Activated effector memory CD4-positive, alpha-beta T cell treated with Interleukin-2 at 50 U/mL for 16 hours (primary cell): ENCODE measurements around the gene MEGF6.

ENCODE experiments used
- DNase-seq: peaks from one replicate; pipeline ENCODE4 v3.0.0-alpha.2; 2020

The MEGF6 gene

DNA sequence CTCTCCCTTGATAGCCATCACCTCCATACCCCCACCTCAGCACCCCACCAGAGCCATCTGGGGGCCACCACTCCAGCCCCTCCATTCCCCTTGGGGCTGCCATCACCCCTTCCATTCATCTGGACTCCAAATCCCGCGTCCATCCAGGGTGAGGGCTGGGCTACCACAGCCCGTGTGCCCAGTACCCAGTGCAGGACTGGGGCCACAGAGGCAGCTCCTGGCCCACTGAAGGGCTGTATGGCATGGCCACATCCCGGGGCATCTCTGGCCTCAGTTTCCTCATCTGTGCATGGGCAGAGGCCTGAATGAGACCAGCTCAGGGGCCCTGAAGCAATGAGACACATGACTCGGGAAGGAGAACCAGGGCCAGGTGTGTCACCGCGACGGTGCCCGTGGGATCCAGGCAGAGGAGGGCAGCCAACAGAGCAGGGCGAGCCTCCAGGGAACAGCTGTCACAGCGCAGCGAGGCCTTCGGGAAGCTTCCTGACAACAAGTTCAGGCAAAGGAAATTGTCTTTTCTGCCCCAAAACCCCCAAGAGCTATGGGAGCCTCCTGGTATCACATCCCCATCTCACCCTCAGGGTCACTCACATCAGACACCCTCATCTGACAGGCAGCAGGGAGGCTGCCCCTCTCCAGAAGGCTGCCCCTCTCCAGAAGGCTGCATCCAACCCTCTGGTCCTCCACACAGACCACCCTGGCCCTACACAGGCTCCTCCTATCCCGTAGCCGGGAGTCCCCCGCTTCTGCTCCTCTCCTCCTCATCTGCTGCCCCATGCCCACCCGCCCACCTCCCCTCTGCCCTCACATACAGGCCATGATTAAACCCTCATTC lies 76.3 kb downstream of the MEGF6 start:
- DNase-seq: no peak

DNA sequence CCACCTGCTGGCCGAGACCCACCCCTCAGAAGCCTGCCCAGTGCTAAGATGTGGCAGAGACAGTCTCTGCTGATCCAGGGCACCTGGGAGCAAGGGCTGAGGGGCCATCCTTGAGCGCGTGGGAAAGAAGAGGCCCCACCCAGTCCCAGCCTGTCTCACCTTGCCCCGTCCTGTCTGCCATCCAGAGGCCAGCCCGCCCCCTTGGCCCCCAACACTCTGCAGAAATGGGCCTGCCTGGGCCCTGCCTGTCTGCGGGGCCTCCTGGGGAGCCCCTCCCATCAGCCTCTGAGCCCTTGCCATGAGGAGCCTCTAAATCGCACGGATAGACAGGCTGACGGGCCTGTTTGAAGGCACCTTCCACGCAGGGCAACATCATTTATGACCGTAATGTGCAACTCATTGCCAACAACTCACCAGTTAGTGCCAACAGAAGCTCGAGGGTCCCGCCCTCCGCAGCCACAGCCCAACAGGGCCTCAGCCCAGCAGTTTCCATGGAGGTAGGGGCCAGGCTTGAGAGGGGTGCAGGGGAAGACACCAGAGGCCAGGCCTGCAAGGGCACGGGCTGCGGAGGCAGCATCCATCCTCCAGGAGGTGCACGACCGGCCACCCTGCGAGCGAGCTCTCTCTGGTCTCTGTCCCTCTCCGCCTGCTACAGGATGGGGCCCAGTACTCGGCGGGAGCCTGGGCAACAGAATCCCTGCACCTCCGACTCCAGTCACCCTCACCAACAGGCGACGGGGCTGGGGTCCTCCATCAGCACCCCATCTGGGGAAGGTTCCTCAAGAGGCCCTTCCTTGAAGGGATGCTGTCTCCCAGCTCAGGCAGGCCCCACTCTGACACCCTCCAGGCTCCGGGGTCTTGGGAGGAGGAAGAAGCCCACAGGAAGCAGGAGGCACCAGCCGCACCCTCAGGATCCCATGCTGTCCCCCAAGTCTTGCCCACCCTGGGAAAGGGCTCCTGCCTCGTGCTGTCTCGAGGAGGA lies 78.0 kb downstream of the MEGF6 start:
- DNase-seq: no peak

DNA sequence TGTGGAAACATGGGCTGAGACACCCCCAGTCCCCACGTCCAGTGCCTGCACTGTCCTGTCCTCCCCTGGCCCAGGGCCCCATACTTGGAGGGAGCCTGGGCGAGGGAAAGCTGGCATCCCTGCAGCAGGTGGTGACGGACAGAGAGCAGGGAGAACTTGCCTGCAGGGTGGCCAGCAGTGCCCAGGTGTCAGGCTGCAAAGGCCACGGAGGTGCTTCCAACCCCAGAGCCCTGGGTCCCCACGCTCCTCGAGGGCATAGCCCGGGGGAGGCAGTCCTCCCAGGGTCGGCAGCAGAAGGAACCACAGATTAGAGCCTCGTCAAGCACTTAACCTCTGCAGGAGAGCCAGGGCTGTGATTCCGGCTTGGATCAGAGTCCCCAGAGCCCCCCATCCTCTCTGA lies 79.4 kb downstream of the MEGF6 start:
- DNase-seq: no peak

DNA sequence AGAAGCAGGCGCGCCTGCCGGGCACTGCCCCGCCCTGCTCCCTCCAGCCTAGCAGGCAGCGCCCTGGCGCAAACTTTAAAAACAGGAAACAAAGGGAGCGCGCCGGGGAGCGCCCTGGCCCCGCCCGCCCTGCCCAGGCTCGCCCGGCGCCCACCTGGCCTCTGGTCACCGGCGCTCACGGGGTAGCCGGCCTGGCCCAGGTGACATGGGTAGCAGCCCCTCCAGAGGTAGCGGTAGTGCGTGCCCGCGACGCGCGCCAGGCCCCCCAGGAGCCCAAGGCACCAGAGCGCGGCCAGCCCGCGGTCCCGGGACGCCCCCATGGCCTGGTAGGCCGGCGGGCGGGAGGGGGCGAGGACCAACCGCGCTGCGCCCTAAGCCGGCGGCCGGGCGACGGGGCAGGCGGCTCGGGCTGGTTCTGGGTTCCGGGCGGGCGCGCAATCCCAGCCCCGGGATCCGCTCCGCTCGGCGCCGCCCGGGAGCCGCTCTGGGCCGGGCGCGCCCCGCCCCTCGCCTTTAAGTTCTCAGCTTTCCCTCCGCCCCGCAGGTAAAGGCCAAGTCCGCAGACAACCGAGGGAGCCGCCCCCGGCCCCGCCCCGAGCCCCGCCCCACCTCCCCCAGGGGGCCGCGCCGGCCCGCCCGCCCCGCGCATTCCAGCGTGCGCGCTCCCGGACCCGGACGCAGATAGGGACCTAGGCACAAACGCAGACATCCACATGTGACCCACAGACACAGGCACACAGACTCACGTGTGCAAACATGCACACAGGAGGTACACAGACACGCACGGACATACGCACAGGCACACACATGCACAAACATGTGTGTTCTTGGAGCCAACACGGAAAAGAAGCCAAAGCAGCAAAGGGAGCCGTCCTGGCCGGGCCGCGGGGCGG lies 80.1 kb downstream of the MEGF6 start:
- DNase-seq: peak; percentile 87

DNA sequence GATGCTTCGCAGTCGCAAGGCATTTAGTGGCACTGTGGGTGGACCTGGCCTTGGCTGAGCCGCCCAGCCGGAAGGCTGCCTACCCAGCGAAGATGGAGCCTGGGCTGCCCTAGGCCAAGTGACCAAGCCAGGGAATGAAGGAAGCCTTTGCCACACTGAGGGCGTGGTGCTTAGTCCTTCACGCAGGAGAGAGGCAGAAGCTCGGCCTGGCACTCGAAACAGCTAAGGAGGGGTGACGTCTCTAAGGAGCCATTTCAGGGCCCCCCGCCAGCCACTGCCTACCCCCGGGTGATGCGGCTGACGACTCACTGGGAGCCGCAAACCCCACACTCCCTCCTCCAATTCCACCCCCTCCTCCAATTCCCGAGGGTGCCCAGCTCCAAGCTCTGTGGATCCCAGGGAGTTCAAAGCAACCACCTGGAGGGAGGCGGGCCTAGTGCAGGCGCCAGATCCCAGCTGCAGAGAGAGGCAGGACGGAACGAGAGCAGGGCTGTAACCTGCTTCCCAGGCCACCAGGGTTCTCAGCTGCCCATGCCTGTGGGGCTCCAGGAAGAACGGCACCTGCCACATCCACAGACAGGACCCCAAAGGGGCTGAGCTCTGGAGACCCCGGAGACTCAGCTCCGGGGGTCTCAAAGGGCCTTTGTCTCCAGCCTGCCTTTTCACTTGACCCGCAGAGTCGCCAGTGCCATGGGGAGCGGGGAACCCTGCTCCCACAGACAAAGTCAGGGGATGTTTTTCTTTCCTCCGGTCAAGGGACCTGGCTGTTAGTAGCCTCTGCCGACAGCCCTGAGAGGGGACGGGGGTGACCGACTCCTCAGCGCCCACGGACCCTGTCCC lies 81.0 kb downstream of the MEGF6 start:
- DNase-seq: peak; percentile 7

DNA sequence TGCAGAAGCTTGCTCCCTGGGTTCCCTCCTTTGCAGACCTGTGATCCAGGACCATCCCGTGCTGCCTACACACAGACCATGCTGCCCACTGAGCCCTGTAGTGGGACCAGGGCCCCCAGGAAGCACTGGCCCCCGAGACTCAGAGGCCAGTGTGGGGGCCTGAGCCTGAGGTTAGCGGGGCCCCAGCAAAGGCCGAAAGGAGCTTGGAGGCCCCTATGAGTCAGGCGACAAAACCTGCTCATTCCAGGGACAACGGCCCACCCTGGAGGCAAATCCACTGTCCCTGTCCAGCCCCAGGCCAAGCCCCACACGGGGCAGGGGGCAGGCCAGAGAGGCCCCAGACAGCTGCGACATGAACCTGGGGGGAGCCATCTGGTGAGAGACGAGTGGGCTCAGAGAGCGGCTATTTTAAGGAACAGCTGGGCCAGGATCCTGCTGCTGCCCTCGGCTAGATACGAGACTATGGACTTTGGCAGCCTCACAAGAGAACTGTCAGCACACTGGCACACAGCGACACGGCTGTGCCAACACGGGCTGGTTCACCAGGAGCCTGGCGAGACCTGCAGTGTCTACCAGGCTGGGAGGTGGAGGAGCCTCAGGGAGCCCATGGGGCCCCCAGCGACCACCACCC lies 82.1 kb downstream of the MEGF6 start:
- DNase-seq: no peak

GRCh38 chr1:3527774-3528173 lies 83.5 kb downstream of the MEGF6 start:
- no peak for DNase-seq

DNA sequence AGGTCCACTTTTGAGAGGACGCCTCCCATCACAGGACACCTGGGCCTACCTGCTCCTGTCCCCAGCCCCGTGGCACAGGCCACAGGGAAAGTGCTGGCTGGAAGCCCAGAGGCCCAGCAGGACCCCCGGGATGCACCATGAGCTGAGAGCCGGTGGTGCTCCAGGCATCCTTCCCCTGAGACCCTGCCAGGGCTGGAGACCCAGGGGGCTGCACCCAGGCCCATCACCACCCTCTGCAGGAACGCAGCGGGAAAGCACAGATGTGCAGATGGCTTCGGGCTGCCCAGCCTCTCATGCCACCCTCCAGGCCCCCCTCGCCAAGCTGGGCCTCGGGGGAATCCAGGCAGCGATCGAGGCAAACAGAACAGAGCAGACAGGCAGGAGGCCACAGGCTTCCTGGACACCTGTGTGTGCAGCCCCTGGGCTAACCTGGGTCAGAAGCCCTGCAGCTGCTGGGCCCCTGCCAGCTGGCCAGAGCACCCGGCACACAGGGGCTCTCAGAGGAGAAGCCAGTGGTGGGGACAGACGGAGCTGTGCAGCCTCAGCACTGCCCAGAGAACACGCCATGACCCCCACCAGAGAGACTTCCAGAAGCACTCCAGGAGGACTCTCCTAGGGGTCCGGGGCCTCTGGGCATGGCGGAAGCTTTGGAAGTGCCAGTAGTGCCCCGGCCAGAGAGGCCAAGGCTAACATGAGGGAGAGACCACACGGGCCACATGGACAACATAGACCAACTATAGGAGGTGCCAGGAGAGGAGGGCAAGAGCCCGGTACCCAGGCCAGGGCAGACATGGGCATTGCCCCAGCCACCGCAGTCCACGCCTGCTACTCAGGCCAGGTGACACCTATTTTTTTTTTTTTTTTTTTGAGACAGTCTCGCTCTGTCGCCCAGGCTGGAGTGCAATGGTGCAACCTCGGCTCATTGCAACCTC lies 85.5 kb downstream of the MEGF6 start:
- DNase-seq: no peak

DNA sequence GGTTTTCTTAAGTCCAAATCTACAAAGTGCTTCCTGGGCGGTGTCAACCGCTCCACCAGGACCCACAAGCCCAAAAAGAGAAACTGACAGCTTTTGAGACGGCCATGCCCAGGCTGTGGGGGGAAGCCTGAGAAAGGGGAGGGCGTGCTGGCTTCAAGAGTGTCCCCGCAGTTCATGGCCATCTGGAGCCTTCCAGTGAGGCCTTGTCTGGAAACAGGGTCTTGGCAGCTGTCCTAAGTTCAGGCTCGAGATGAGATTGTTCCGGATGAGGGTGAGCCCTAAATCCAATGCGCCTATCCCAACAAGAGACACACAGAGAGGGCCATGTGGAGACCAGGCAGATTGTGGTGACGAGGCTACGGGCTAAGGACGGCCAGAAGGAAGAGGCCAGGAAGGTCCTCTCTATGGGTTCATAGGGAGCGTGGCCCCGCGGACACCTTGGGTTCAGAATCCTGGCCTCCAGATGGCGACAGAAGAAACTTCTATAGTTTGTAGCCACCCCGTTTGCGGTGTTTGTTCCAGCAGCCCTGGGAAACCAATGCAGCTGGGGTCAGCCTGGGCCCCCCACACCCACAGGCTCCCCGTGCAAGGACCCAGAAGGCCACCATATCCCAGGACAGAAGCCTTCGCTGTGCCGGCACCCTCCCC lies 86.6 kb downstream of the MEGF6 start:
- no peak for DNase-seq

DNA sequence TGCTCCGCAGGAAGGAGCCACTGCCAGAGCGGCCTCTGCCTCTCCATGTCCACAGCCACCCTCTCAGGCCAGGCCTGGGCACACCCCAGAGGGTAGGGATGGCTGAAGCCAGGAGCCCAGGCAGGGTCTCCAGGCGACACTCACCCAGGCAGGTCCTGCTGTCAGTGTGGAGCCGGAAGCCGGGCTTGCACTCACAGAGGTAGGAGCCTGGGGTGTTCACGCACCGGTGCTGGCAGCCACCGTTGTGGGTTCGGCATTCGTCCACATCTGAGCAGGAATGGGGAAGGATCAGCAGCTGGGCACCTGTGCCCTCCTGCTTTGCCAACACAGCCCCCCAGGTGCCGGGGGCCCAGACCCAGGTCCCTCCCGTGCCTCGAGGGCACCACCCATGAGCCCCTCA lies 87.3 kb downstream of the MEGF6 start:
- DNase-seq: no peak

GRCh38 chr1:3522564-3523265 lies 88.6 kb downstream of the MEGF6 start:
- no peak for DNase-seq

DNA sequence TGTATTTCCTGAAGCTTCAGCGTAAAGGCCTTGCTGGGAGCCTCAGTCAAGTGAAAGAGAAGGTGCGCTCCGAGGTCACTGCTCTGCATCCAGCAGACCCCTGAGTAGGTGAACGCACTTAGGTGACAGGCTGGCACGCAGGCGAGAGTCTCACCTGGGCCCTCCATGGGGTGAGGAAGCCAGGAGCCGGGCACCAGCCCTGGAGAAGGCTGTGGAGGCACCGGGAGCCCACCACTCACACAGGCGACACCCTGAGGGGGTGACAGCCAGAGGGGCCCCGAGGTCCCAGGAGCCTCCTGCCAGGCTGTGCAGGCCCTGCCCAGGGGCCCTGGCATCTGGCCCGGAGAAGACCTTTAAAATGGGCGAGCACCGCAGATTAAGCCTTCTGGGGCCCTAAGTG lies 89.2 kb downstream of the MEGF6 start:
- no peak for DNase-seq

DNA sequence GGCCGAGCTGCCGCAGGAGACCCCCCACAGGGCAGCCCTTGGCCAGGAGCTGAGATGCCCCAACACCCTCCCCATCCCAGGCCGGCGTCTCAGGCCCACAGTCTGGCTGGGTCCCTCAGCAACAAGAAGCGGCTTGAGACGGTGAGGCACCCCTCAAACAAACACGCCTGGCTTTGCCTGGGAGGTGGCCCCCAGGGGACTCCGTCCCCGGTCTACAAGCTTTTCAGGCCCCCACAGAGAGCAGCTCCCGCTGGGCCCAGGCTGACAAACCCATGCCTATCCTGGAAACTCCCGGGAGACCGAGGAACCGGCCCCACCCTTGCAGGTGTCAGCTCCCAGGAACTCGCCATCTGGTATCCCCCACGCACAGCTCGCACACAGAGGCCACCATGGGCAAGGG lies 89.9 kb downstream of the MEGF6 start:
- no peak for DNase-seq

- no peak for DNase-seq
Observed at GRCh38 chr1:3520419-3521378, 90.6 kb downstream of the MEGF6 start.

GRCh38 chr1:3519301-3519885 lies 91.9 kb downstream of the MEGF6 start:
- DNase-seq: no peak

- DNase-seq: no peak
Observed at GRCh38 chr1:3518756-3519155, 92.6 kb downstream of the MEGF6 start.

DNA sequence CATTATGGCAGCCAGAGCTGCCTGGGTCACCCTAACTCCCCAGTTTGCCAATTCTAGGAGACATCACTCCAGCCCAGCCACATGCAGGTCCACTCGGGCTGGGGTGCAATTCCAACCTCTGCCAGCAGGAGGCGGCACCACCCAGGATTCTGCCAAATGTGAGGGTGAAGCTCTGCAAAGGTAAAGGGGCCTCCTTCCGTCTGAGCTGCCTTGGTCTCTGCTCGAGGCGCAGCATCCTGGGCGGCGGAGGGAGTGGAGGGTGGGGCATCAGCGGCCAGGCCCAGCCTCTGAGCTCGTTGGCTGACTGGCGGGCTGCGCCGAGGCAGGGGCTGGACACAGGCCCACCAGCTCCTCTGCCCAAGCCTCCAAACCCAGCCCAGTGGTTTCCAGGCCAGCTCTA lies 93.1 kb downstream of the MEGF6 start:
- peak; percentile 13 for DNase-seq
